AG04450 (cell line): ENCODE results near the gene RTP3. TPM values are rescaled to one million over a fixed set of nuclear protein-coding genes. Genes with fewer than 3 reads are reported as not detected.
A peak's percentile ranks its signal among the peaks of the same experiment; 100 is the strongest.

Source experiments
- CTCF ChIA-PET: fragments of 300-600, 350-600 bp; formaldehyde crosslinking; extraction: SDS; loops from one replicate; lab custom pipeline; 2022; ENCODE audit warnings: antibody characterized with exemption, inconsistent platforms; lab: Charles Lee
- POLR2A ChIA-PET: fragments of 350-600 bp; formaldehyde crosslinking; extraction: SDS; loops from one replicate; lab custom pipeline; 2021; ENCODE audit warnings: antibody characterized with exemption, inconsistent platforms; lab: Yijun Ruan, JAX
- DNase-seq: peaks from one replicate; pipeline ENCODE4 v3.0.0-alpha.2; 2011; ENCODE audit warnings: low read depth, low spot score
- H3K27ac ChIP-seq: one replicate; pipeline ENCODE4 v1.5.1; 2012; ENCODE audit warnings: low read depth, low read length, control low read depth
- H3K27me3 ChIP-seq: one replicate; pipeline ENCODE4 v1.6.0; 2012; ENCODE audit warnings: low read length; ENCODE audit not compliant: control insufficient read depth, insufficient read depth
- H3K4me3 ChIP-seq: 2 replicates; pipeline ENCODE4 v1.5.1; 2011; ENCODE audit warnings: mild to moderate bottlenecking, low read depth, low read length, control low read depth
- H3K9me3 ChIP-seq: 2 replicates; pipeline ENCODE4 v1.5.1; 2012; ENCODE audit warnings: low read length; ENCODE audit not compliant: control insufficient read depth, insufficient read depth
- CTCF ChIP-seq: IDR thresholded peaks from 2 replicates; pipeline ENCODE4 v1.5.1; 2011; ENCODE audit warnings: low read depth, low read length, control low read depth, inconsistent platforms
- polyA plus RNA-seq: library from polyadenylated mRNA; depleted of rRNA; stranded (reverse); fragments of >200 nt; gene quantifications from 2 replicates; pipeline ENCODE4 v1.2.3, GENCODE V29; 2011

The RTP3 gene
- polyA plus RNA-seq, 1 experiment = 0.06 TPM

- TF ChIP-seq CTCF = no peak
- Histone ChIP-seq H3K4me3 (0 out of 2 replicates have a peak overlapping the region, but pooled peaks have one; percentile 2), H3K27ac (peak overlapping the region; percentile 21), H3K9me3 (no peaks in the 10 kb centered on the region), H3K27me3 (no peaks in the 10 kb centered on the region)
- POLR2A ChIA-PET = interaction anchor here (0.7 kb wide), 1 partner anchor 19 kb away, joined by 3 read pairs; no protein-coding TSS in a partner anchor
- CTCF ChIA-PET = interaction anchor here (0.6 to 2.0 kb wide), 3 partner anchors 23 to 51 kb away, joined by 3 to 9 read pairs (median 4); no protein-coding TSS in a partner anchor
- no peak for DNase-seq
Observed at GRCh38 chr3:46538803-46539442, 41.1 kb downstream of the RTP3 start.

- H3K27ac ChIP-seq = no peak overlapping the region
- ChIA-PET CTCF (interaction anchor here (0.6 to 2.0 kb wide), 3 partner anchors 24 to 51 kb away, joined by 3 to 9 read pairs (median 4); no protein-coding TSS in a partner anchor), POLR2A (interaction anchor here (0.7 kb wide), 1 partner anchor 18 kb away, joined by 3 read pairs; no protein-coding TSS in a partner anchor)
- H3K27me3 ChIP-seq = no peaks in the 10 kb centered on the region
- no peaks in the 10 kb centered on the region for H3K9me3 ChIP-seq
- TF ChIP-seq CTCF = no peak
- no peak for DNase-seq
- H3K4me3 ChIP-seq = no peak overlapping the region
Observed at GRCh38 chr3:46539443-46540005, 41.7 kb downstream of the RTP3 start.

- Histone ChIP-seq H3K9me3 (no peaks in the 10 kb centered on the region), H3K4me3 (no peak overlapping the region), H3K27ac (no peak overlapping the region), H3K27me3 (no peaks in the 10 kb centered on the region)
- ChIA-PET POLR2A (no interaction called here), CTCF (no interaction called here)
- TF ChIP-seq CTCF = no peak
- DNase-seq = no peak
Observed at GRCh38 chr3:46540550-46540949, 42.8 kb downstream of the RTP3 start.

- DNase-seq = no peak
- Histone ChIP-seq H3K9me3 (no peaks in the 10 kb centered on the region), H3K27me3 (peaks cover 2% of the 10 kb centered on the region), H3K27ac (no peak overlapping the region), H3K4me3 (no peak overlapping the region)
- ChIA-PET POLR2A (interaction anchor here (0.6 kb wide), 1 partner anchor 13 kb away, joined by 3 read pairs; no protein-coding TSS in a partner anchor), CTCF (interaction anchor here (0.8 to 1.1 kb wide), 2 partner anchors 52 to 88 kb away, joined by 3 to 5 read pairs; no protein-coding TSS in a partner anchor)
- TF ChIP-seq CTCF = no peak
Observed at GRCh38 chr3:46541835-46542234, 44.1 kb downstream of the RTP3 start.

- H3K9me3 ChIP-seq = no peaks in the 10 kb centered on the region
- POLR2A ChIA-PET = interaction anchor here (0.6 kb wide), 1 partner anchor 12 kb away, joined by 3 read pairs; no protein-coding TSS in a partner anchor
- no peak overlapping the region for H3K4me3 ChIP-seq
- DNase-seq = no peak
- H3K27me3 ChIP-seq = peaks cover 2% of the 10 kb centered on the region
- no peak for TF ChIP-seq CTCF
- CTCF ChIA-PET = interaction anchor here (1.1 kb wide), 1 partner anchor 53 kb away, joined by 5 read pairs; no protein-coding TSS in a partner anchor
- H3K27ac ChIP-seq = no peak overlapping the region
Observed at GRCh38 chr3:46542344-46542743, 44.6 kb downstream of the RTP3 start.
